Type B pancreatic cell (in vitro differentiated cells): ENCODE results near the gene DNAH11. TPM values are rescaled to one million over a fixed set of nuclear protein-coding genes. Genes with fewer than 3 reads are reported as not detected.

Experiments
- DNase-seq: peaks from one replicate; pipeline ENCODE4 v3.0.0; 2021; ENCODE audit warnings: mixed read lengths; ENCODE audit not compliant: unreplicated experiment; ENCODE audit errors: extremely low spot score
- H3K27ac Mint-ChIP-seq: 2 replicates; pipeline ENCODE4 v1.8.0; 2021; ENCODE audit warnings: mild to moderate bottlenecking, mixed read lengths
- H3K27me3 Mint-ChIP-seq: 2 replicates; pipeline ENCODE4 v1.8.0; 2021; ENCODE audit warnings: mixed read lengths
- H3K36me3 Mint-ChIP-seq: 2 replicates; pipeline ENCODE4 v1.8.0; 2021; ENCODE audit warnings: mixed read lengths
- H3K4me1 Mint-ChIP-seq: one replicate; pipeline ENCODE4 v1.8.0; 2021; ENCODE audit warnings: mixed read lengths; ENCODE audit not compliant: unreplicated experiment
- H3K4me3 Mint-ChIP-seq: 2 replicates; pipeline ENCODE4 v1.8.0; 2021; ENCODE audit warnings: mild to moderate bottlenecking, mixed read lengths
- H3K9me3 Mint-ChIP-seq: 2 replicates; pipeline ENCODE4 v1.8.0; 2021; ENCODE audit warnings: mixed read lengths
- CTCF ChIP-seq: fragments of 200-600 bp; sonication (generic); conservative IDR thresholded peaks from 2 replicates; pipeline ENCODE4 v1.5.0; 2021; ENCODE audit warnings: antibody characterized with exemption, mild to moderate bottlenecking
- total RNA-seq: library from RNA; stranded (reverse); gene quantifications from 2 replicates; pipeline ENCODE4 v1.2.1, GENCODE V29; 2021; ENCODE audit warnings: low replicate concordance

DNAH11 gene
- total RNA-seq, 1 donor from 2014 or later = 3.2 TPM

DNA sequence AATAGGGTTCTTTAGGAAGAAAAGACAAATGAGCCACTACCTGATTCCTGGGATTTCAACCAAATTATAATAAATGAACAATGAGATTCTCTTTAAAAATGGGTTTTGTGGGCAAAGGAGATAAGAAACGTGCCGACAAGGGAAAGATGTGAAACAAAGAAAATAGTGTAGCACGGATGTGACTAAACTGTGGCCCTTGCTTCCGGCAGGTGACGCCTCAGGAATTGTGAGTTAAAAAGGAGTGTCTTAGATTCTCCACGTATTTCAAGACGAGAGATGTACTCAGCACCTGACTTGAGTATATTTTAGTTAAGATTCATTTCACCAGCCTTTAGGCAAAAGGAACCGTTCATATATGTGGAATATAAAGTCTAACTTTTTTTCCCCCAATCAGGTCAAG lies 75.9 kb downstream of the DNAH11 start:
- Mint-ChIP-seq H3K36me3 (no peaks in the 10 kb centered on the region), H3K27ac (no peak overlapping the region), H3K4me1 (peaks cover 14% of the 10 kb centered on the region), H3K4me3 (no peak overlapping the region), H3K27me3 (no peaks in the 10 kb centered on the region), H3K9me3 (peaks cover 7% of the 10 kb centered on the region)
- no peak for TF ChIP-seq CTCF
- no peak for DNase-seq

- Mint-ChIP-seq H3K36me3 (no peaks in the 10 kb centered on the region), H3K27me3 (no peaks in the 10 kb centered on the region), H3K9me3 (peaks cover 7% of the 10 kb centered on the region), H3K4me3 (no peak overlapping the region), H3K27ac (no peak overlapping the region), H3K4me1 (peaks cover 14% of the 10 kb centered on the region)
- DNase-seq = no peak
- no peak for TF ChIP-seq CTCF
These were observed 77.2 kb downstream of the DNAH11 start for GRCh38 chr7:21620054-21620453.

GRCh38 chr7:21624320-21624719 lies 81.5 kb downstream of the DNAH11 start:
- Mint-ChIP-seq H3K27ac (no peak overlapping the region), H3K9me3 (no peaks in the 10 kb centered on the region), H3K27me3 (no peaks in the 10 kb centered on the region), H3K4me1 (no peaks in the 10 kb centered on the region), H3K4me3 (no peak overlapping the region), H3K36me3 (no peaks in the 10 kb centered on the region)
- TF ChIP-seq CTCF = no peak
- no peak for DNase-seq

DNA sequence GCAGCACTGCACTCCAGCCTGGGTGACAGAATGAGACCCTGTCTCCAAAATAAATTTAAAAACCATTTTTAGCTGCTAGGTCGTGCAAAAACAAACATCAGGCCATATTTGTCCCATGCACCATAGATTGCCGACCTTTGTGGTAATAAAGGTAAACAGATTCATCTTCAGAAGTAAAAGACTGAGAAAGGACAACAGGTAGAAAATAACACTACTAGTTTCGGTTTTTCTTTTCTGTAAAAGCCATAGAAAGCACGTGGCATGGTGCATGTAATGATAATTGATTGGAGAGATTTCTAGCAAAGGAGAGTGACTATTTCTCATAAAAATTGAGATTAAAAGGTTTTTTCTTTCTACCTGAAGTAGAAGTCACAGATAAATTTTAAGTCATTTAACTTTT lies 93.9 kb downstream of the DNAH11 start:
- H3K36me3 Mint-ChIP-seq = no peaks in the 10 kb centered on the region
- H3K4me1 Mint-ChIP-seq = no peaks in the 10 kb centered on the region
- no peaks in the 10 kb centered on the region for H3K27me3 Mint-ChIP-seq
- no peak overlapping the region for H3K4me3 Mint-ChIP-seq
- no peaks in the 10 kb centered on the region for H3K9me3 Mint-ChIP-seq
- DNase-seq = no peak
- no peak for TF ChIP-seq CTCF
- H3K27ac Mint-ChIP-seq = no peak overlapping the region

DNA sequence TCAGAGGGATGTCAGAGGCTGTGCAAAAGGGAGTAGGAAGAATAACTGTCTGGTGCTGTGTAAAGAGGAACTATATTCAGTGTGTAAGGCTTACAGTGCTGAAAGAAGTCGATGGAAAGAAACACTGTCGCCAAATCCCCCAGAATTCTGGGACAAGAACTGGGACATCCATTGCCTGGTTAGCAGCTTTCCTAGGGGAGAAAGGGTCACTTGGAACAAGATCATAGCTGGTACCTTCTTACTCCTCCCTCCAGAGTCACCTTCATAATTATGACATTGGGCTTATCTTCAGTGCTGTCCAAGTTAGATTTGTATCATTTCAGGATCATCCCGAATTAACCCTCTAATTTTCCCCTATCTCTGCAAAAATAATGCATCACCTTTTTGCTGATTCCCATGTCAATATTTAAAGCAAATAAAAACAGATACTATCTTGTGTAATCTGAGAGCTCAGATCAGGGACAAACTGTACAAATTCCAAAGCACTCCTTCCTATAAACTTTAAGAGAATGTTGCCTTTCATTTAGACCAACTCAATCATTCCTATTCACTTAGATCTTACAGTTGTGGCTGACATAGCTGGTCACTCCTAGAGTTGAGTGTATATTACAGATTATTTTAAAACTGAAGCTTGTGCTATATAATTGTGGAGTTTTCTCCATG lies 96.5 kb downstream of the DNAH11 start:
- Mint-ChIP-seq H3K27ac (no peak overlapping the region), H3K36me3 (no peaks in the 10 kb centered on the region), H3K9me3 (no peaks in the 10 kb centered on the region), H3K27me3 (no peaks in the 10 kb centered on the region), H3K4me1 (peaks cover 5% of the 10 kb centered on the region), H3K4me3 (no peak overlapping the region)
- no peak for DNase-seq
- TF ChIP-seq CTCF = no peak

GRCh38 chr7:21640105-21640504 lies 97.3 kb downstream of the DNAH11 start:
- Mint-ChIP-seq H3K36me3 (no peaks in the 10 kb centered on the region), H3K27ac (no peak overlapping the region), H3K4me1 (peaks cover 5% of the 10 kb centered on the region), H3K9me3 (no peaks in the 10 kb centered on the region), H3K4me3 (no peak overlapping the region), H3K27me3 (no peaks in the 10 kb centered on the region)
- no peak for TF ChIP-seq CTCF
- DNase-seq = no peak
